DND-41 (cell line): ENCODE measurements around the gene IL13RA2.

Source experiments
- ATAC-seq: fragments of 200-7000 bp; cut with Tn5 transposase; 3 replicates; pipeline ENCODE4 v1.9.1; 2021; ENCODE audit warnings: low read depth; ENCODE audit not compliant: insufficient read depth
- DNase-seq: peaks from one replicate; pipeline ENCODE4 v3.0.0-alpha.2; 2020
- H2AFZ ChIP-seq: 2 replicates; pipeline ENCODE4 v1.6.0; 2012; ENCODE audit warnings: low read depth, low read length
- H3K27ac ChIP-seq: 2 replicates; pipeline ENCODE4 v1.5.1; 2012; ENCODE audit warnings: low read length, inconsistent platforms
- H3K27me3 ChIP-seq: fragments of 200-600 bp; sonication (generic); 2 replicates; pipeline ENCODE4 v1.6.0; 2012; ENCODE audit warnings: low read length, mild to moderate bottlenecking, inconsistent platforms; ENCODE audit not compliant: insufficient read depth, poor library complexity
- H3K36me3 ChIP-seq: 2 replicates; pipeline ENCODE4 v1.5.1; 2012; ENCODE audit warnings: low read length, inconsistent platforms; ENCODE audit not compliant: insufficient read depth
- H3K4me1 ChIP-seq: 2 replicates; pipeline ENCODE4 v1.5.1; 2012; ENCODE audit warnings: mild to moderate bottlenecking, low read length; ENCODE audit not compliant: insufficient read depth
- H3K4me2 ChIP-seq: 2 replicates; pipeline ENCODE4 v1.6.0; 2012; ENCODE audit warnings: mild to moderate bottlenecking, moderate library complexity, low read length, inconsistent platforms; ENCODE audit not compliant: insufficient read depth
- H3K4me3 ChIP-seq, 2 experiments: fragments of 200-600 bp in 1 of 2; shearing (Covaris generic) in 1 of 2; 2 replicates each; pipeline ENCODE4 v1.5.1; 2012 to 2016; ENCODE audit warnings: inconsistent platforms in 2 of 2, low read length in 2 of 2, mild to moderate bottlenecking in 2 of 2, low read depth in 1 of 2, moderate library complexity in 1 of 2
- H3K79me2 ChIP-seq: 2 replicates; pipeline ENCODE4 v1.6.0; 2012; ENCODE audit warnings: low read length, inconsistent platforms; ENCODE audit not compliant: insufficient read depth
- H3K9ac ChIP-seq: 2 replicates; pipeline ENCODE4 v1.6.0; 2012; ENCODE audit warnings: low read depth, mild to moderate bottlenecking, inconsistent platforms, low read length, moderate library complexity
- H3K9me3 ChIP-seq: 2 replicates; pipeline ENCODE4 v1.5.1; 2012; ENCODE audit warnings: low read length, moderate library complexity, mild to moderate bottlenecking, inconsistent platforms; ENCODE audit not compliant: insufficient read depth, severe bottlenecking
- H4K20me1 ChIP-seq: 2 replicates; pipeline ENCODE4 v1.6.0; 2012; ENCODE audit warnings: low read length; ENCODE audit not compliant: insufficient read depth
- EZH2 ChIP-seq: IDR thresholded peaks from 3 replicates; pipeline ENCODE4 v1.6.1; 2012; ENCODE audit warnings: borderline replicate concordance, low read depth, mild to moderate bottlenecking, moderate library complexity, low read length, inconsistent platforms; ENCODE audit not compliant: severe bottlenecking
- TF ChIP-seq, protein P1 (sequence below): IDR thresholded peaks from 2 replicates; pipeline ENCODE4 v1.5.1; 2012; ENCODE audit warnings: borderline replicate concordance, low read length, moderate library complexity, mild to moderate bottlenecking; ENCODE audit not compliant: poor library complexity, severe bottlenecking; ENCODE audit errors: extremely low read depth

The IL13RA2 gene

GRCh38 chrX:114999906-115000305, 17.5 kb downstream of the IL13RA2 start:
- Histone ChIP-seq H3K79me2 (no peaks in the 10 kb centered on the region), H3K36me3 (no peaks in the 10 kb centered on the region), H2AFZ (no peak overlapping the region), H3K9me3 (no peaks in the 10 kb centered on the region), H3K9ac (no peak overlapping the region), H3K27ac (no peak overlapping the region), H4K20me1 (no peaks in the 10 kb centered on the region), H3K4me3 (no peak overlapping the region), H3K4me1 (no peaks in the 10 kb centered on the region), H3K4me2 (no peak overlapping the region), H3K27me3 (no peaks in the 10 kb centered on the region)
- no peak for DNase-seq
- TF ChIP-seq, protein P1, sequence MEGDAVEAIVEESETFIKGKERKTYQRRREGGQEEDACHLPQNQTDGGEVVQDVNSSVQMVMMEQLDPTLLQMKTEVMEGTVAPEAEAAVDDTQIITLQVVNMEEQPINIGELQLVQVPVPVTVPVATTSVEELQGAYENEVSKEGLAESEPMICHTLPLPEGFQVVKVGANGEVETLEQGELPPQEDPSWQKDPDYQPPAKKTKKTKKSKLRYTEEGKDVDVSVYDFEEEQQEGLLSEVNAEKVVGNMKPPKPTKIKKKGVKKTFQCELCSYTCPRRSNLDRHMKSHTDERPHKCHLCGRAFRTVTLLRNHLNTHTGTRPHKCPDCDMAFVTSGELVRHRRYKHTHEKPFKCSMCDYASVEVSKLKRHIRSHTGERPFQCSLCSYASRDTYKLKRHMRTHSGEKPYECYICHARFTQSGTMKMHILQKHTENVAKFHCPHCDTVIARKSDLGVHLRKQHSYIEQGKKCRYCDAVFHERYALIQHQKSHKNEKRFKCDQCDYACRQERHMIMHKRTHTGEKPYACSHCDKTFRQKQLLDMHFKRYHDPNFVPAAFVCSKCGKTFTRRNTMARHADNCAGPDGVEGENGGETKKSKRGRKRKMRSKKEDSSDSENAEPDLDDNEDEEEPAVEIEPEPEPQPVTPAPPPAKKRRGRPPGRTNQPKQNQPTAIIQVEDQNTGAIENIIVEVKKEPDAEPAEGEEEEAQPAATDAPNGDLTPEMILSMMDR, result no peak
- no peak for TF ChIP-seq EZH2
- ATAC-seq, result no peak

DNA sequence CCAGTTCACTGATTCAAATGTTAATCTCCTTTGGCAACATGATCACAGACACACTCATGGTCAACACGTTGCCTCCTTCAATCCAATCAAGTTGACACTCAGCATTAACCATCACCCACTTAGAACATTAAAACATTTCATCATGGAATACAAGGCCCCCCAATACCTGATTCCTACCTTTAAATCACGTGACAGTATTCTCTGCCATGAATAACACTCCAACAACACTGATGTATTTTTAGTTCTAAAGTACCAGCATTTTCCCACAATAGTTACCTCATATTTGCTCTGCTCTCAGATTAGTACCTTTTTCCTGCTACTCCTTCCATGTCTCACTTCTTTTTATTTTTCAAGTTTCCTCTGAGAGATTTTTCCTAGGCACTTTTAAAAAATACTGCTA, 19.6 kb downstream of the IL13RA2 start:
- Histone ChIP-seq H3K27me3 (no peaks in the 10 kb centered on the region), H4K20me1 (no peaks in the 10 kb centered on the region)
- ATAC-seq, result no peak

GRCh38 chrX:114985967-114986592, 31.3 kb downstream of the IL13RA2 start:
- no peaks in the 10 kb centered on the region for H3K4me1 ChIP-seq
- H3K9me3 ChIP-seq, result no peaks in the 10 kb centered on the region
- no peak for DNase-seq
- no peak overlapping the region for H3K4me3 ChIP-seq
- H3K4me2 ChIP-seq, result no peak overlapping the region
- no peak overlapping the region for H2AFZ ChIP-seq
- no peak for TF ChIP-seq EZH2
- TF ChIP-seq, protein P1, result no peak
- no peaks in the 10 kb centered on the region for H3K27me3 ChIP-seq
- H3K79me2 ChIP-seq, result no peaks in the 10 kb centered on the region
- no peak overlapping the region for H3K27ac ChIP-seq
- H3K9ac ChIP-seq, result no peak overlapping the region
- no peaks in the 10 kb centered on the region for H3K36me3 ChIP-seq
- ATAC-seq, result no peak
- H4K20me1 ChIP-seq, result no peaks in the 10 kb centered on the region

More for the DNA sequence above, 19.6 kb downstream of the IL13RA2 start:
- Histone ChIP-seq H3K4me1 (no peaks in the 10 kb centered on the region), H3K9ac (no peak overlapping the region), H2AFZ (no peak overlapping the region), H3K9me3 (no peaks in the 10 kb centered on the region), H3K27ac (no peak overlapping the region), H3K4me2 (no peak overlapping the region), H3K36me3 (no peaks in the 10 kb centered on the region), H3K79me2 (no peaks in the 10 kb centered on the region), H3K4me3 (no peak overlapping the region)
- no peak for DNase-seq
- TF ChIP-seq EZH2, result no peak
- TF ChIP-seq, protein P1, result no peak
